Body of pancreas (tissue), 4 donors: ENCODE measurements around the gene LYRM7. TPM values are rescaled to one million over a fixed set of nuclear protein-coding genes. Genes with fewer than 3 reads are reported as not detected.

Experiments used
- ATAC-seq: fragments of 150-250 bp; one replicate; pipeline ENCODE4 v1.9.1; 2016
- DNase-seq, 4 donors: peaks; one replicate each; pipeline ENCODE4 v3.0.0-alpha.2; 2019
- H3K27ac ChIP-seq, 4 donors: fragments of 200-600 bp; sonication (generic); 1 replicate in 3 of 4; 2 replicates in 1 of 4; pipeline versions ENCODE4 v1.5.1 to v1.6.1; 2016 to 2019; ENCODE audit warnings: mild to moderate bottlenecking in 1 of 4, mixed read lengths in 1 of 4, moderate library complexity in 1 of 4
- H3K27me3 ChIP-seq, 2 donors: fragments of 200-600 bp; sonication (generic); one replicate each; pipeline ENCODE4 v1.6.0; 2016; ENCODE audit warnings: mild to moderate bottlenecking in 1 of 2
- H3K36me3 ChIP-seq, 2 donors: fragments of 200-600 bp; sonication (generic); replicated peaks in 1 of 2; 2 replicates each; pipeline ENCODE4 v1.5.1; 2016; ENCODE audit warnings: low read depth in 2 of 2; ENCODE audit not compliant: insufficient read depth in 1 of 2
- H3K4me1 ChIP-seq: fragments of 200-600 bp; sonication (generic); one replicate; pipeline ENCODE4 v1.6.0; 2016
- H3K4me3 ChIP-seq, 2 donors: fragments of 200-600 bp; sonication (generic); 1 replicate in 1 of 2; 2 replicates in 1 of 2; pipeline ENCODE4 v1.5.1; 2016 to 2019
- H3K9me3 ChIP-seq, 3 donors: fragments of 200-600 bp; sonication (generic); 1 replicate in 2 of 3; 2 replicates in 1 of 3; pipeline ENCODE4 v1.5.1; 2016
- POLR2A ChIP-seq, 3 donors: fragments of 450-650 bp; IDR thresholded peaks; one replicate each; pipeline ENCODE4 v1.6.1; 2016; ENCODE audit warnings: antibody characterized with exemption in 3 of 3, mild to moderate bottlenecking in 2 of 3
- WGBS, 2 donors: methylation state at CpG; one replicate each; pipeline ENCODE4 v1.1.5; 2017; 5-methylcytosine and 5-hydroxymethylcytosine counted together
- intact Hi-C: fragments of 100-400 bp; cut with DNase I; formaldehyde crosslinking; loops from one replicate; pipeline ENCODE4 v1.15.1; 2023
- total RNA-seq, 2 donors: library from RNA; depleted of rRNA; stranded (reverse); fragments of >200 nt; gene quantifications; one replicate each; pipeline ENCODE4 v1.1.0, GENCODE V29; 2016
- TF ChIP-seq, protein P1 (sequence below), 7 experiments: fragments of 450-650 bp in 4 of 7; fragments of 200-600 bp in 3 of 7; sonication (generic) in 3 of 7; IDR thresholded peaks; one replicate each; pipeline ENCODE4 v1.5.1; 2016 to 2019; ENCODE audit warnings: antibody characterized with exemption in 7 of 7

Gene LYRM7
- total RNA-seq, 2 donors from 2014 or later: 3.4 to 3.6 TPM

DNA sequence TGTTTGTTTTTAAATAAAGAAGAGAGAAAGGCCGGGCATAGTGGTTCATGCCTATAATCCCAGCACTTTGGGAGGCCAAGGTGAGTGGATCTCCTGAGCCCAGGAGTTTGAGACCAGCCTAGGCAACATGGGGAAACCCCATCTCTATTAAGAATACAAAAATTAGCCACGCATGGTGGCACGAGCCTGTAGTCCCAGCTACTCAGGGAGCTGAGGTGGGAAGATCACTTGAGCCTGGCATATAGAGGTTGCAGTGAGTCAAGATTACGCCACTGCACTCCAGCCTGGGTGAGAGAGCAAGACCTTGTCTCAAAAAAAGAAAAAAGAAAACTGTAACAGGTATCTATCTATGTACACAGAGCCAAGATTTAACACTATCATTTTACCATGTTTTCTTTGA lies 58.9 kb downstream of the LYRM7 start:
- Histone ChIP-seq H3K27me3 (no peaks in the 10 kb centered on the region), H3K4me1 (no peaks in the 10 kb centered on the region), H3K36me3 (no peaks in the 10 kb centered on the region), H3K9me3 (no peaks in the 10 kb centered on the region), H3K27ac (no peak overlapping the region), H3K4me3 (no peak overlapping the region)
- TF ChIP-seq POLR2A (IDR thresholded peaks at IDR 0.05): no peak
- TF ChIP-seq, protein P1, sequence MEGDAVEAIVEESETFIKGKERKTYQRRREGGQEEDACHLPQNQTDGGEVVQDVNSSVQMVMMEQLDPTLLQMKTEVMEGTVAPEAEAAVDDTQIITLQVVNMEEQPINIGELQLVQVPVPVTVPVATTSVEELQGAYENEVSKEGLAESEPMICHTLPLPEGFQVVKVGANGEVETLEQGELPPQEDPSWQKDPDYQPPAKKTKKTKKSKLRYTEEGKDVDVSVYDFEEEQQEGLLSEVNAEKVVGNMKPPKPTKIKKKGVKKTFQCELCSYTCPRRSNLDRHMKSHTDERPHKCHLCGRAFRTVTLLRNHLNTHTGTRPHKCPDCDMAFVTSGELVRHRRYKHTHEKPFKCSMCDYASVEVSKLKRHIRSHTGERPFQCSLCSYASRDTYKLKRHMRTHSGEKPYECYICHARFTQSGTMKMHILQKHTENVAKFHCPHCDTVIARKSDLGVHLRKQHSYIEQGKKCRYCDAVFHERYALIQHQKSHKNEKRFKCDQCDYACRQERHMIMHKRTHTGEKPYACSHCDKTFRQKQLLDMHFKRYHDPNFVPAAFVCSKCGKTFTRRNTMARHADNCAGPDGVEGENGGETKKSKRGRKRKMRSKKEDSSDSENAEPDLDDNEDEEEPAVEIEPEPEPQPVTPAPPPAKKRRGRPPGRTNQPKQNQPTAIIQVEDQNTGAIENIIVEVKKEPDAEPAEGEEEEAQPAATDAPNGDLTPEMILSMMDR (IDR thresholded peaks at IDR 0.05): no peak
- intact Hi-C loops: no loop called here
- DNase-seq: no peak
- no peak for ATAC-seq
- 84 to 85% methylated on average over 4 of the region's 4 CpGs for WGBS, 2 donors

DNA sequence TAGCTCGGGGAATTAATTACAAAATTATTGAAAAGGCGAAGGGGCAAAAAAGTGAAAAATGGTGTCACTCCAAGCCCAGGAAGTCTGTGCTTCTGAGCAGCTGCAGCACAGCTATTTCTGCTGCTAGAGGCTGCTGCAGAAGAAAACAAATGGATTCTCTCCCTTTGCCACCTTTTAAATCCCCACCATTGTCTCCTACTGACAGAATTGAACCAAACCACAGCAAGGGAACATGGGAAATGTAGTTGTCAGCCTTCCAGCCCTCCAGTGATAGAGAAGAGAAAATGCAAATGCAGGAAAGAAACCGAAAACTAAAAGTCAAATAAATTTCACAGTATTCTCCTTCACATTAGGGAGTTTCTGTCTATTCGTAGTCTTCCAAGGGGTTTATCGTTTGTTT lies 59.7 kb downstream of the LYRM7 start:
- no peak overlapping the region for H3K4me3 ChIP-seq
- H3K27ac ChIP-seq: no peak overlapping the region
- no peaks in the 10 kb centered on the region for H3K36me3 ChIP-seq
- intact Hi-C loops: no loop called here
- H3K27me3 ChIP-seq: no peaks in the 10 kb centered on the region
- no peaks in the 10 kb centered on the region for H3K9me3 ChIP-seq
- ATAC-seq (no peak), DNase-seq (no peak)
- H3K4me1 ChIP-seq: no peaks in the 10 kb centered on the region
- WGBS, 2 donors: 67 to 77% methylated on average over 5 of the region's 5 CpGs
- TF ChIP-seq, protein P1 (IDR thresholded peaks at IDR 0.05): no peak
- no peak for TF ChIP-seq POLR2A (IDR thresholded peaks at IDR 0.05)

DNA sequence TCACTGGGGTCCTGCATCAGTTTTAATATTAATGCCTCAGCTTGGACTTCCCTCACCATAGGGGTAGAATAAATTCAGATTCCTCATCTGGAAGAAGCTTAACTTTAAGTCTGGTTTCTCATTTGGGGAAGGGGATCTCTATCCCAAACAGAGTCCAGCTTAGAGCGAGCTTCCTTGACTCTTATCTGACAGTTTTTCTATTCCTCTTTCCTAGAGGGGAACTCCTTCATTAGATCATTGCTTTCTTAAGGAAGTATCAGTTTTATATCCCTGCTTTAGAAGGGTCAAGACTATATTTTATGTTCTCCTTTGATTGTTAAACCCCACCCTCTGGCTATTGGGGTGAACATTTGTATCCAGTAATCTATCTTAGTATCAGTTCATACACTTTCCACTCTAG lies 68.9 kb downstream of the LYRM7 start:
- H3K27ac ChIP-seq: no peak overlapping the region
- WGBS, 2 donors: 71 to 74% methylated on average over 1 of the region's 1 CpG
- H3K36me3 ChIP-seq: no peaks in the 10 kb centered on the region
- H3K4me1 ChIP-seq: no peaks in the 10 kb centered on the region
- TF ChIP-seq, protein P1 (IDR thresholded peaks at IDR 0.05): no peak
- no peak for TF ChIP-seq POLR2A (IDR thresholded peaks at IDR 0.05)
- no peak for ATAC-seq
- no peak for DNase-seq
- no peaks in the 10 kb centered on the region for H3K9me3 ChIP-seq
- no peak overlapping the region for H3K4me3 ChIP-seq
- H3K27me3 ChIP-seq: no peaks in the 10 kb centered on the region
- intact Hi-C loops: no loop called here

DNA sequence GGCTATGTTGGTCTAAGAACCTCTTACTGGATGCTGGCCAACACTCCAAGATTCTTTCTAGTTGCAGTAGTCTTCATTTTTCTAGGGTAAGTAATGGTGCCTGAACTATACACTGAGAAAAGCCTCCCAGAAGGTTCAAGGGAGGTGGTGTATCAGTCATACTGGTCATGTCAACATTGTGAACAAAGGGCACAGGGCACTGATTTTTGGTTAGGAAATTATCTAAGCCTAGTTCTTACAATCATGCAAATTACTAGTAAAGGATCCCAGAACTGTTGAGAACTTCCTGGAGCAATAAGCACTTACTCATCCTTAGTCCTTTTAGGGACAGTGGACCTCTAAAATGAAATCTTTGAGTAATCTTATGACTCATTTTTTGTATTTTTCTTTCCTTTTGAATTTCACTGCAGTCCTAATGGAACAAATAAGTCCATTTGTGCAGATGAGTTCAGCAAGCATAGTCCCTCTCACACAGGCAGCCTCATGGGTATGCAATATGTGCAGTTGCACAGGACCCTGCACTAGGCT lies 72.0 kb downstream of the LYRM7 start:
- TF ChIP-seq, protein P1 (IDR thresholded peaks at IDR 0.05): no peak
- TF ChIP-seq POLR2A (IDR thresholded peaks at IDR 0.05): no peak
- Histone ChIP-seq H3K9me3 (no peaks in the 10 kb centered on the region), H3K27me3 (no peaks in the 10 kb centered on the region), H3K4me1 (no peaks in the 10 kb centered on the region), H3K36me3 (no peaks in the 10 kb centered on the region), H3K4me3 (no peak overlapping the region), H3K27ac (no peak overlapping the region)
- ATAC-seq (no peak), DNase-seq (no peak)
- intact Hi-C loops: no loop called here

DNA sequence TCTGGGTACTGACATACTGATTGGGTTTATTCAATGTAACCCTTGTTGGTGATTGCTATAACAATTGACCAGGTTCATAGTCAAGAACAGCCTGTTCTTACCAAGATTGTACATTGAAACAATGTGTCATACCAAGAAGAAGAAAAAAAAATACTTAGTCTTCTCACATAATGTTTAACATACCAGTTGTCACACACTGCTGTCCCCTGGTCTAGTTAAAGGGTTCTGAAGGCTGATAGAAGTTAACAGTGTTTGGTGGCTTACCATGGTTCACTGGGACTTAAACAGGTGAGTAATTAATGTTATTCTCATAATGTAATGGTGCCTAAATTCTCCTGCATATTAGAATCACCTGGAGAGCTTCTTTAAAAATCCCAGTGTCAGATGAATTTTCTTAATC lies 74.6 kb downstream of the LYRM7 start:
- Histone ChIP-seq H3K27ac (no peak overlapping the region), H3K9me3 (no peaks in the 10 kb centered on the region), H3K27me3 (no peaks in the 10 kb centered on the region), H3K4me3 (no peak overlapping the region), H3K4me1 (no peaks in the 10 kb centered on the region), H3K36me3 (no peaks in the 10 kb centered on the region)
- no peak for TF ChIP-seq POLR2A (IDR thresholded peaks at IDR 0.05)
- TF ChIP-seq, protein P1 (IDR thresholded peaks at IDR 0.05): no peak
- ATAC-seq (no peak), DNase-seq (no peak)
- intact Hi-C loops: no loop called here
